Activated T-cell treated with anti-CD3 and anti-CD28 coated beads, Interleukin-2, amount 50 U/mL, for 4 hours (primary cell): ENCODE data around the gene ZC3H4. TPM values are rescaled to one million over a fixed set of nuclear protein-coding genes. Genes with fewer than 3 reads are reported as not detected.
A peak's percentile ranks its signal among the peaks of the same experiment; 100 is the strongest.
"Not testable (repeated sequence)": the region's sequence is repeated elsewhere in the genome, so short reads cannot be mapped to it uniquely, and the experiment has no call there.

Source experiments
- ATAC-seq, 2 donors: fragments of 200-7000 bp; cut with Tn5 transposase; one replicate each; pipeline ENCODE4 v1.10.0; 2021
- DNase-seq: peaks from one replicate; pipeline ENCODE4 v3.0.0-alpha.2; 2020
- H3K27me3 Mint-ChIP-seq: one replicate; pipeline ENCODE4 v1.8.0; 2021; ENCODE audit warnings: low read depth, mixed read lengths
- H3K36me3 Mint-ChIP-seq: one replicate; pipeline ENCODE4 v1.8.0; 2022; ENCODE audit warnings: mixed read lengths; ENCODE audit not compliant: insufficient read depth
- H3K4me1 Mint-ChIP-seq: one replicate; pipeline ENCODE4 v1.8.0; 2021; ENCODE audit warnings: low read depth, mixed read lengths
- H3K4me3 Mint-ChIP-seq: one replicate; pipeline ENCODE4 v1.8.0; 2021; ENCODE audit warnings: mild to moderate bottlenecking, moderate library complexity, mixed read lengths
- H3K9me3 Mint-ChIP-seq: one replicate; pipeline ENCODE4 v1.8.0; 2021; ENCODE audit warnings: mixed read lengths
- total RNA-seq, 3 donors: library from RNA; stranded (reverse); gene quantifications; one replicate each; pipeline ENCODE4 v1.2.1, GENCODE V29; 2021

Gene ZC3H4
- total RNA-seq, 3 donors from 2014 or later: 77.7 to 91.6 (median 90.4) TPM

GRCh38 chr19:47071731-47072130 lies 41.8 kb downstream of the ZC3H4 start:
- no peak for ATAC-seq
- Mint-ChIP-seq H3K4me3 (no peak overlapping the region), H3K36me3 (peaks cover 25% of the 10 kb centered on the region), H3K27me3 (no peaks in the 10 kb centered on the region), H3K4me1 (peaks cover 4% of the 10 kb centered on the region), H3K9me3 (no peaks in the 10 kb centered on the region)
- DNase-seq: no peak

GRCh38 chr19:47070756-47071155 lies 42.8 kb downstream of the ZC3H4 start:
- H3K27me3 Mint-ChIP-seq: no peaks in the 10 kb centered on the region
- ATAC-seq (no peak), DNase-seq (no peak)
- H3K4me1 Mint-ChIP-seq: peaks cover 4% of the 10 kb centered on the region
- H3K36me3 Mint-ChIP-seq: peaks cover 22% of the 10 kb centered on the region
- H3K4me3 Mint-ChIP-seq: no peak overlapping the region
- H3K9me3 Mint-ChIP-seq: no peaks in the 10 kb centered on the region

- Mint-ChIP-seq H3K4me1 (no peaks in the 10 kb centered on the region), H3K9me3 (no peaks in the 10 kb centered on the region), H3K36me3 (peaks cover 16% of the 10 kb centered on the region), H3K27me3 (no peaks in the 10 kb centered on the region), H3K4me3 (no peak overlapping the region)
- ATAC-seq (no peak), DNase-seq (no peak)
Observed at GRCh38 chr19:47069795-47070194, 43.8 kb downstream of the ZC3H4 start.

GRCh38 chr19:47068876-47069406 lies 44.6 kb downstream of the ZC3H4 start:
- H3K4me3 Mint-ChIP-seq: no peak overlapping the region
- H3K9me3 Mint-ChIP-seq: no peaks in the 10 kb centered on the region
- no peaks in the 10 kb centered on the region for H3K27me3 Mint-ChIP-seq
- H3K36me3 Mint-ChIP-seq: peaks cover 14% of the 10 kb centered on the region
- no peak for DNase-seq
- H3K4me1 Mint-ChIP-seq: no peaks in the 10 kb centered on the region
- no peak for ATAC-seq

- H3K27me3 Mint-ChIP-seq: no peaks in the 10 kb centered on the region
- H3K4me3 Mint-ChIP-seq: no peak overlapping the region
- ATAC-seq (no peak), DNase-seq (no peak)
- H3K4me1 Mint-ChIP-seq: no peaks in the 10 kb centered on the region
- H3K36me3 Mint-ChIP-seq: peaks cover 13% of the 10 kb centered on the region
- no peaks in the 10 kb centered on the region for H3K9me3 Mint-ChIP-seq
Observed at GRCh38 chr19:47068246-47068645, 45.3 kb downstream of the ZC3H4 start.

- ATAC-seq (no peak), DNase-seq (no peak)
- Mint-ChIP-seq H3K4me1 (no peaks in the 10 kb centered on the region), H3K9me3 (no peaks in the 10 kb centered on the region), H3K4me3 (no peak overlapping the region), H3K36me3 (peaks cover 13% of the 10 kb centered on the region), H3K27me3 (no peaks in the 10 kb centered on the region)
Observed at GRCh38 chr19:47067215-47067847, 46.2 kb downstream of the ZC3H4 start.

GRCh38 chr19:47066376-47067214 lies 47.0 kb downstream of the ZC3H4 start:
- no peak for ATAC-seq
- Mint-ChIP-seq H3K36me3 (peaks cover 13% of the 10 kb centered on the region), H3K27me3 (no peaks in the 10 kb centered on the region)

GRCh38 chr19:47065242-47065641 lies 48.3 kb downstream of the ZC3H4 start:
- H3K9me3 Mint-ChIP-seq: no peaks in the 10 kb centered on the region
- no peak for ATAC-seq
- H3K4me1 Mint-ChIP-seq: no peaks in the 10 kb centered on the region
- H3K27me3 Mint-ChIP-seq: no peaks in the 10 kb centered on the region
- no peak for DNase-seq
- H3K36me3 Mint-ChIP-seq: peaks cover 2% of the 10 kb centered on the region
- H3K4me3 Mint-ChIP-seq: no peak overlapping the region

More at GRCh38 chr19:47066376-47067214, 47.0 kb downstream of the ZC3H4 start:
- no peak for DNase-seq
- H3K4me1 Mint-ChIP-seq: no peaks in the 10 kb centered on the region
- no peaks in the 10 kb centered on the region for H3K9me3 Mint-ChIP-seq
- H3K4me3 Mint-ChIP-seq: no peak overlapping the region

GRCh38 chr19:47063874-47064273 lies 49.7 kb downstream of the ZC3H4 start:
- ATAC-seq: no peak
- Mint-ChIP-seq H3K4me3 (no peak overlapping the region), H3K9me3 (no peaks in the 10 kb centered on the region), H3K27me3 (no peaks in the 10 kb centered on the region), H3K36me3 (no peaks in the 10 kb centered on the region), H3K4me1 (no peaks in the 10 kb centered on the region)
- DNase-seq: no peak

- no peak overlapping the region for H3K4me3 Mint-ChIP-seq
- ATAC-seq (no peak), DNase-seq (no peak)
- no peaks in the 10 kb centered on the region for H3K4me1 Mint-ChIP-seq
- no peaks in the 10 kb centered on the region for H3K27me3 Mint-ChIP-seq
- no peaks in the 10 kb centered on the region for H3K9me3 Mint-ChIP-seq
- H3K36me3 Mint-ChIP-seq: no peaks in the 10 kb centered on the region
Observed at GRCh38 chr19:47058621-47059022, 55.0 kb downstream of the ZC3H4 start.

- H3K4me3 Mint-ChIP-seq: no peak overlapping the region
- H3K9me3 Mint-ChIP-seq: no peaks in the 10 kb centered on the region
- DNase-seq (no peak), ATAC-seq (no peak)
- H3K4me1 Mint-ChIP-seq: no peaks in the 10 kb centered on the region
- H3K27me3 Mint-ChIP-seq: no peaks in the 10 kb centered on the region
- no peaks in the 10 kb centered on the region for H3K36me3 Mint-ChIP-seq
Observed at GRCh38 chr19:47057328-47057727, 56.2 kb downstream of the ZC3H4 start.

- no peak overlapping the region for H3K4me3 Mint-ChIP-seq
- ATAC-seq: no peak
- no peak for DNase-seq
- H3K9me3 Mint-ChIP-seq: no peaks in the 10 kb centered on the region
- no peaks in the 10 kb centered on the region for H3K36me3 Mint-ChIP-seq
- H3K27me3 Mint-ChIP-seq: no peaks in the 10 kb centered on the region
- H3K4me1 Mint-ChIP-seq: no peaks in the 10 kb centered on the region
Observed at GRCh38 chr19:47056411-47056810, 57.2 kb downstream of the ZC3H4 start.

GRCh38 chr19:47050562-47050961 lies 63.0 kb downstream of the ZC3H4 start:
- not testable (repeated sequence) for H3K27me3 Mint-ChIP-seq, ATAC-seq, H3K4me3 Mint-ChIP-seq, H3K36me3 Mint-ChIP-seq, H3K9me3 Mint-ChIP-seq, DNase-seq
- H3K4me1 Mint-ChIP-seq: peaks cover 13% of the 10 kb centered on the region

- no peaks in the 10 kb centered on the region for H3K27me3 Mint-ChIP-seq
- no peak for ATAC-seq
- H3K9me3 Mint-ChIP-seq: no peaks in the 10 kb centered on the region
- DNase-seq: no peak
- H3K4me3 Mint-ChIP-seq: peak overlapping the region; percentile 91
- H3K36me3 Mint-ChIP-seq: no peaks in the 10 kb centered on the region
- peaks cover 13% of the 10 kb centered on the region for H3K4me1 Mint-ChIP-seq
Observed at GRCh38 chr19:47049307-47049700, 64.3 kb downstream of the ZC3H4 start.
